Raji (cell line): ENCODE results near the gene USP36.

Experiments
- POLR2A ChIP-seq: IDR thresholded peaks from 2 replicates; pipeline ENCODE4 v1.6.1; 2011; ENCODE audit warnings: low read depth, low read length, control low read depth; ENCODE audit not compliant: insufficient read depth

The USP36 gene

DNA sequence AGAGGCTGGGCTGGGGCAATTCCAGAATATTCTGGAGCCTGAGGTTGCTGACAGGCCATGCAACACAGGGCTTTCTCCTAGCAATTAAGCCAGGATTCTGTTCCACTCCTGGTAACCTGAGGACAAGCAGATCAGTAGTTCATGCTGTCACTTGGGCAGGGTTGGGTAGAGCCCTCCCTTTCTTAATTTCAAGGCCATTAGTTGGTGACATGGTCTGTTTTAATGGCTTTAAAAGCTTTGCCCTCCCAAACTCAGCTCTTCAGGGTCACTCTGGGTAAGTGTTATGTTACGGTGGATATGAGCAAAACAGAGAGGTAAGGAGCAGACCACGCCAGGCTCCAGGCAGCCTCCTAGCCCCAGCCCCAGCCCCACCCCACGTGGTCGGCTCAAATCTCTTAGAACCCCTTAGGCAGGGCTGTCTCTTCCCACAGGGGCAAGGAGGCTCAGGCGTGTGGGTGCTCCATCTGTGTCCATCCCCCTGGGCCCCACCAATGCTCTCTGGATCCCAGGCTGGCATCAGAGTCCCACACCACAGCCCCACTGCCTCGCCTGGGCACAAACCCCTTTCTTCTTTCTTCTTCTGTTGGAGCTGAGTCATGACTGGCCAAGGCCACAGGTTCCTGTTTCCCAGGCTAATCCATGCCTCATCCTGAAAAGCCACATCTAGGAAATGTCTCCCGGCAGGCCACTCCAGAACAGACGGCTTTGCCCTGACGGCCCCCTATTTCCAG lies 34.9 kb upstream of the USP36 start:
- TF ChIP-seq POLR2A = no peak

DNA sequence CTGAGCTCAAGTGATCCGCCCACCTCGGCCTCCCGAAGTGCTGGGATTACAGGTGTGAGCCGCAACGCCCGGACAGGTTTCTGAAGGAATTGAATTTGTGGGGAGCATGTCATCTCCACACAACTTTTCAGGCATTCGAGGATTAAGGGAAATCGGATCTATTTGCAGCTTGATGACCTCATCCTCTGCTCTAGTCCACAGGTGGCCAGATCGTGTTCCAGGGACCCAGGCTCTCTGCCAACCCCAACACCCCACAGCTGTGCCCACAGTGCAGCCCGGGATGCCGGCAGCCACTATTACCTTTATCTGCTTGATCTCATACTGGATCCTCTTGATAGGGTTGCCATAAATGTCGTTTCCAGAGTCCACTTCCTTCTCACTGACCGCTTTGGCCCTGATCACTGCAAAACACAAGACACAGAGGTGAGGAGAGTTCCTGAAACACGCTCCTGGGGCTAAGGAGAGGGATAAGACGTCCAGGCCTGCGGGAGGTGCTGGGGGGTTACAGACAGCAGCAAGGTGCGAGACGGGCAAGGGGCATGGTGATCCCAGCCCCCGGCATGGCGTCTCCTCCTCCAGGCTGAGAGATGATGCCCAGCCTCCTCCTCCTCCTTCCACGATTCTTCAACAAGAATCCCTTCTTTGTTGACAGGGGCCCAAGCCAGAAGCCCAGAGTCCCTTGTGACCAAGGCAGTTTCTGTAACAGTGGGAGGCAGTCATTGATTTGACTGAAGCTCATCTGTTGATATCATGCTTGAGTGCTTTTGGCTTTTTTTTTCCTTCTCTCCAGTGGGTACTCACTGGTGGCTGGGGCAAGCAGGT lies 33.1 kb upstream of the USP36 start:
- TF ChIP-seq POLR2A = no peak

- TF ChIP-seq POLR2A = no peak
These were observed 31.9 kb upstream of the USP36 start for GRCh38 chr17:78872486-78872885.

GRCh38 chr17:78870621-78871020 lies 30.0 kb upstream of the USP36 start:
- no peak for TF ChIP-seq POLR2A

- TF ChIP-seq POLR2A = no peak
These were observed 27.8 kb upstream of the USP36 start for GRCh38 chr17:78868391-78868790.

DNA sequence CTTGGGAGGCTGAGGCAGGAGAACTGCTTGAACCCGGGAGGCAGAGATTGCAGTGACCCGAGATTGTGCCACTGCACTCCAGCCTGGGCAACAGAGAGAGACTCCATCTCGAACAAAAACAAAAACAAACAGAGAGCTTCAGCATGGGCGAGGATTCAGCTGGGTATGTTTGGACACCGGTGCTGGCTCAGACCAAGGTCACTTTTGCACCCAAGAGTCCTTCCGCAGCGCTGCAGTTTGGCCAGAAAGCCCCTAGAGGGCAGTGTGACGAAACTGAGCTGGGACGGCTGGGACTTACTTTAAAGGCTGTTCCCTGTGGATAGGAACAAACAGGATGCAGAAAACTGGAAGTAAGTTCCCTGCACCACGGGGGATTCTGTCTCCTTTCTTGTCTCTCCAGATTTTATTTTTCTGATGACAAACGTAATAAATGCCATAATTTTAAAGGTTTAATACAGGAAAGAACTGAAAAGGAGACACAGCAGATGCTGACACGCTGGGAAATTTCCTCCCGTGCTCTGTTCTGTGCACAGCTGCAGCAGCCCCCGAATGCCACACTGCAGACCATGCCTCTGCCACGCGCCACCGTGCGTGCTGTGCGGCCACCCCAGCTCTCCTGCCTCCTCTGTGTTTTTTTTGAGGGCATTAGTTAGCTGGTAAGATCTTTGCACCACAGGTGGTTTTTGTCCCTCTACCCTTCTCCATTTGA lies 25.2 kb upstream of the USP36 start:
- TF ChIP-seq POLR2A = no peak

GRCh38 chr17:78864117-78864516 lies 23.5 kb upstream of the USP36 start:
- no peak for TF ChIP-seq POLR2A

GRCh38 chr17:78862073-78863023 lies 21.7 kb upstream of the USP36 start:
- TF ChIP-seq POLR2A = no peak

- no peak for TF ChIP-seq POLR2A
These were observed 20.6 kb upstream of the USP36 start for GRCh38 chr17:78861229-78861628.

GRCh38 chr17:78859051-78859450 lies 18.4 kb upstream of the USP36 start:
- TF ChIP-seq POLR2A = no peak

- no peak for TF ChIP-seq POLR2A
These were observed 16.7 kb upstream of the USP36 start for GRCh38 chr17:78857266-78857665.

GRCh38 chr17:78855561-78856165 lies 15.0 kb upstream of the USP36 start:
- no peak for TF ChIP-seq POLR2A

- no peak for TF ChIP-seq POLR2A
These were observed 13.9 kb upstream of the USP36 start for GRCh38 chr17:78854508-78854907.

DNA sequence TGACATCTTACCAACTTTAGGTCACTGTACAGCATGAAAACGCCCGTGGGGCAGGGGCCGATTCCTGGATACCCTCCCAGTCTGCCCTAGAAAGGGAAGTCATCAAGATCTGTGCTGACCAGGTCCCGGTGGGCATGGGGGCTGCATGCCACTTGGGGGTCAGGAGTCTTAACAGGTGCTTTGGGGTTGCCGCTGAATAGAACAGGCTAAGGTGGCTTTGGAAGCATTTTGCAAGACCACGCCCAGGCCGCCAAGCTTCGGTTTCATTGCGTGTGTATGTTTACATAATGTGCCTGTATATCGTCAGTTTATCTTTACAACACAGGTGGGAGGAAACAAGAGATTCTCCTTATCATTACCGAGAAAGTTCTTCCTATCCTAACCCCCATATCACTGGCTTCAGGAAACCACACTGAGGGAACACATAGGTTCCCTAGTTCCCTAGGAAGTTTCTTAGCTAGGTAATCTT lies 13.3 kb upstream of the USP36 start:
- TF ChIP-seq POLR2A = no peak

DNA sequence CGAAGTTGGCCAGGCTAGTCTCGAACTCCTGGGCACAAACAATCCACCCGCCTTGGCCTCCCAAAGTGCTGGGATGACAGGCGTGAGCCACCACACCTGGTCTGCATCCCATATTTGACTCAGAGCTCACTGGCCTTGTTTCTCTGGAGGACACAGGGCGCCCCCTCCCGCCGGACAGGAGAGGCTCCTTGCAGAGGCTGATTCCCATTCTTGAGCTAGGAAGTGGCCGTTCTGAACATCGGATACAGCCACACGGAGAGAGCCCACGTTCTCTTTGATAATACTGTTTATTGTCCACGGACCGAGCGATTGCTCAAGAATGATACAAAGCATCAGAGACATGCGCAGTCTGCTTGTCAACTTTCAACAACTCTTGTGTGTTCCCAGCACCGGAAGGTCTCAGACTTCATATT lies 12.1 kb upstream of the USP36 start:
- no peak for TF ChIP-seq POLR2A

DNA sequence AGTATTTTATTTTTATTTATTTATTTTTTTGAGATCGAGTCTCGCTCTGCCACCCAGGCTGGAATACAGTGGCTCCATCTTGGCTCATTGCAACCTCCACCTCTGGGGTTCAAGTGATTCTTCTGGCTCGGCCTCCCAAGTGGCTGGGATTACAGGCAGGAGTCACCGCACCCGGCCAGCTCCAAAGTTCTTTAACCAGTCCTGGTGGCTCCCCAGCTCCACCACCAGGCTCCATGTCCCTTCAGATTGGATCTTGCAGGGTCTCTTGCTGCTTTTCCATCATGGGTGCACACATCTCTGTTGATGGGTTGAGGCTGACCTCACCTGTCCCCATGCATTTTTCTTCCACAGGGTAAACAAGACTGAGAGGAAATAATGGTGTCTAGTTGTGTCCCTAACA lies 8.4 kb upstream of the USP36 start:
- TF ChIP-seq POLR2A = no peak
